Hepatocyte (in vitro differentiated cells): ENCODE measurements around the gene VPS54.

Source experiments
- CTCF ChIP-seq: fragments of 200-600 bp; sonication (generic); IDR thresholded peaks from 2 replicates; pipeline ENCODE4 v1.5.1; 2016; ENCODE audit warnings: antibody characterized with exemption, mild to moderate bottlenecking; ENCODE audit not compliant: poor library complexity
- EZH2phosphoT487 ChIP-seq: fragments of 200-600 bp; sonication (generic); IDR thresholded peaks from one replicate; pipeline ENCODE4 v1.6.1; 2018; ENCODE audit warnings: antibody characterized with exemption, mild to moderate bottlenecking, low read depth, moderate library complexity; ENCODE audit not compliant: unreplicated experiment, severe bottlenecking

- TF ChIP-seq EZH2phosphoT487 (no peak), CTCF (no peak)
These were observed 7.1 kb downstream of the VPS54 start for GRCh38 chr2:64012115-64012514.
